IPS DF 6.9 (cell line): ENCODE measurements around the gene DHRS3.

Experiments used
- DNase-seq: peaks from one replicate; pipeline ENCODE4 v3.0.0-alpha.2; 2013; ENCODE audit warnings: low read depth, low spot score
- H3K27ac ChIP-seq: one replicate; pipeline ENCODE4 v1.5.1; 2013; ENCODE audit warnings: low read length, control low read depth
- H3K27me3 ChIP-seq: 2 replicates; pipeline ENCODE4 v1.6.1; 2013; ENCODE audit warnings: mild to moderate bottlenecking, low read length; ENCODE audit not compliant: control insufficient read depth, insufficient read depth
- H3K36me3 ChIP-seq: 2 replicates; pipeline ENCODE4 v1.6.1; 2013; ENCODE audit warnings: low read length; ENCODE audit not compliant: control insufficient read depth, insufficient read depth
- H3K4me1 ChIP-seq: 2 replicates; pipeline ENCODE4 v1.6.1; 2013; ENCODE audit warnings: low read length; ENCODE audit not compliant: control insufficient read depth, insufficient read depth
- H3K4me3 ChIP-seq: 2 replicates; pipeline ENCODE4 v1.5.1; 2013; ENCODE audit warnings: mild to moderate bottlenecking, low read length
- H3K9me3 ChIP-seq: 2 replicates; pipeline ENCODE4 v1.6.1; 2013; ENCODE audit warnings: low read length, inconsistent platforms; ENCODE audit not compliant: control insufficient read depth, insufficient read depth
- WGBS: extraction: QIAGEN DNeasy Blood & Tissue Kit; methylation state at CpG from one replicate; pipeline ENCODE4 v1.1.7; 2013; ENCODE audit warnings: mixed read lengths, missing lambda C conversion rate; ENCODE audit not compliant: insufficient read length, insufficient coverage; 5-methylcytosine and 5-hydroxymethylcytosine counted together

DHRS3 gene

GRCh38 chr1:12596007-12596821, 21.8 kb downstream of the DHRS3 start:
- Histone ChIP-seq H3K27ac (no peak overlapping the region), H3K27me3 (no peaks in the 10 kb centered on the region), H3K9me3 (no peaks in the 10 kb centered on the region), H3K4me3 (peak overlapping the region; percentile 45; the same call in 1 of the 2 replicates), H3K36me3 (no peaks in the 10 kb centered on the region), H3K4me1 (peaks cover 10% of the 10 kb centered on the region)
- DNase-seq: no peak
- no CpG with 5 or more reads among the region's 39 CpGs for WGBS

- DNase-seq: no peak
- Histone ChIP-seq H3K9me3 (no peaks in the 10 kb centered on the region), H3K4me1 (peaks cover 10% of the 10 kb centered on the region), H3K4me3 (peak overlapping the region; percentile 45; the same call in 1 of the 2 replicates), H3K27me3 (no peaks in the 10 kb centered on the region), H3K36me3 (no peaks in the 10 kb centered on the region), H3K27ac (no peak overlapping the region)
- WGBS: no CpG with 5 or more reads among the region's 18 CpGs
Measured at GRCh38 chr1:12595757-12596006, 22.3 kb downstream of the DHRS3 start.

- peak overlapping the region; percentile 45; the same call in 1 of the 2 replicates for H3K4me3 ChIP-seq
- H3K9me3 ChIP-seq: no peaks in the 10 kb centered on the region
- H3K4me1 ChIP-seq: peaks cover 8% of the 10 kb centered on the region
- no peak for DNase-seq
- no CpG with 5 or more reads among the region's 47 CpGs for WGBS
- H3K27ac ChIP-seq: no peak overlapping the region
- H3K27me3 ChIP-seq: no peaks in the 10 kb centered on the region
- no peaks in the 10 kb centered on the region for H3K36me3 ChIP-seq
Measured at GRCh38 chr1:12594966-12595756, 22.8 kb downstream of the DHRS3 start.

GRCh38 chr1:12594490-12594889, 23.5 kb downstream of the DHRS3 start:
- H3K36me3 ChIP-seq: no peaks in the 10 kb centered on the region

GRCh38 chr1:12593621-12594066, 24.4 kb downstream of the DHRS3 start:
- Histone ChIP-seq H3K4me3 (no peak overlapping the region), H3K27me3 (no peaks in the 10 kb centered on the region), H3K36me3 (no peaks in the 10 kb centered on the region), H3K27ac (no peak overlapping the region), H3K4me1 (peaks cover 8% of the 10 kb centered on the region), H3K9me3 (no peaks in the 10 kb centered on the region)
- WGBS: no CpG with 5 or more reads among the region's 7 CpGs
- DNase-seq: no peak

More at GRCh38 chr1:12594490-12594889, 23.5 kb downstream of the DHRS3 start:
- Histone ChIP-seq H3K27ac (no peak overlapping the region), H3K4me3 (peak overlapping the region; percentile 11; the same call in 1 of the 2 replicates), H3K4me1 (peaks cover 8% of the 10 kb centered on the region), H3K9me3 (no peaks in the 10 kb centered on the region), H3K27me3 (no peaks in the 10 kb centered on the region)
- no CpG with 5 or more reads among the region's 6 CpGs for WGBS
- no peak for DNase-seq

GRCh38 chr1:12592496-12592895, 25.5 kb downstream of the DHRS3 start:
- no CpG with 5 or more reads among the region's 7 CpGs for WGBS
- Histone ChIP-seq H3K27me3 (no peaks in the 10 kb centered on the region), H3K4me1 (peaks cover 8% of the 10 kb centered on the region), H3K9me3 (no peaks in the 10 kb centered on the region), H3K36me3 (no peaks in the 10 kb centered on the region), H3K27ac (no peak overlapping the region), H3K4me3 (no peak overlapping the region)
- DNase-seq: no peak

GRCh38 chr1:12591267-12591938, 26.6 kb downstream of the DHRS3 start:
- Histone ChIP-seq H3K36me3 (no peaks in the 10 kb centered on the region), H3K27ac (no peak overlapping the region), H3K27me3 (no peaks in the 10 kb centered on the region), H3K9me3 (no peaks in the 10 kb centered on the region), H3K4me1 (peaks cover 8% of the 10 kb centered on the region), H3K4me3 (no peak overlapping the region)
- WGBS: no CpG with 5 or more reads among the region's 19 CpGs
- DNase-seq: no peak

GRCh38 chr1:12588695-12589094, 29.3 kb downstream of the DHRS3 start:
- no peak overlapping the region for H3K4me3 ChIP-seq
- H3K4me1 ChIP-seq: peaks cover 3% of the 10 kb centered on the region; the same call in 1 of the 2 replicates
- H3K27me3 ChIP-seq: no peaks in the 10 kb centered on the region
- H3K9me3 ChIP-seq: no peaks in the 10 kb centered on the region
- no CpG with 5 or more reads among the region's 8 CpGs for WGBS
- no peak overlapping the region for H3K27ac ChIP-seq
- no peak for DNase-seq
- H3K36me3 ChIP-seq: no peaks in the 10 kb centered on the region

- Histone ChIP-seq H3K36me3 (no peaks in the 10 kb centered on the region), H3K27ac (no peak overlapping the region), H3K4me1 (0 out of 2 replicates have a peak, but pooled peaks cover 3% of the 10 kb centered on the region), H3K4me3 (no peak overlapping the region), H3K9me3 (no peaks in the 10 kb centered on the region), H3K27me3 (no peaks in the 10 kb centered on the region)
- WGBS: no CpG with 5 or more reads among the region's 7 CpGs
- DNase-seq: no peak
Measured at GRCh38 chr1:12587981-12588640, 29.9 kb downstream of the DHRS3 start.
